ENCODE data around the gene CLRN1. TPM values are rescaled to one million over a fixed set of nuclear protein-coding genes. Genes with fewer than 3 reads are reported as not detected.

The CLRN1 gene
- total RNA-seq, 2 donors from 2014 or later, result not detected

GRCh38 chr3:150960708-150961684, 11.5 kb downstream of the CLRN1 start:
- no peak for TF ChIP-seq CTCF (IDR thresholded peaks at IDR 0.05)
- no peaks in the 10 kb centered on the region for H3K36me3 ChIP-seq

GRCh38 chr3:150958683-150959082, 13.8 kb downstream of the CLRN1 start:
- Histone ChIP-seq H3K9ac (ENCODE audit: low read depth in 2 of 2, low read length in 2 of 2) (no peak overlapping the region), H3K27me3 (no peaks in the 10 kb centered on the region), H3K4me3 (no peak overlapping the region), H3K36me3 (no peaks in the 10 kb centered on the region), H3K9me3 (no peaks in the 10 kb centered on the region), H3K4me1 (no peaks in the 10 kb centered on the region), H3K27ac (no peak overlapping the region)
- intact Hi-C loops (cut with DNase I), result no loop called here
- TF ChIP-seq CTCF (IDR thresholded peaks at IDR 0.05), result no peak
- no peak for DNase-seq

More at GRCh38 chr3:150960708-150961684, 11.5 kb downstream of the CLRN1 start:
- Histone ChIP-seq H3K4me1 (no peaks in the 10 kb centered on the region), H3K9ac (ENCODE audit: low read depth in 2 of 2, low read length in 2 of 2) (no peak overlapping the region), H3K27ac (no peak overlapping the region), H3K4me3 (no peak overlapping the region), H3K9me3 (no peaks in the 10 kb centered on the region), H3K27me3 (no peaks in the 10 kb centered on the region)
- DNase-seq, result no peak
- intact Hi-C loops (cut with DNase I), result no loop called here

- no peak overlapping the region for H3K27ac ChIP-seq
- H3K27me3 ChIP-seq, result no peaks in the 10 kb centered on the region
- H3K4me1 ChIP-seq, result no peaks in the 10 kb centered on the region
- H3K36me3 ChIP-seq, result no peaks in the 10 kb centered on the region
- DNase-seq, result no peak
- H3K9me3 ChIP-seq, result no peaks in the 10 kb centered on the region
- TF ChIP-seq CTCF (IDR thresholded peaks at IDR 0.05), result no peak
- intact Hi-C loops (cut with DNase I), result no loop called here
- H3K9ac ChIP-seq (ENCODE audit: low read depth in 2 of 2, low read length in 2 of 2), result no peak overlapping the region
- no peak overlapping the region for H3K4me3 ChIP-seq
These were observed 16.2 kb downstream of the CLRN1 start for GRCh38 chr3:150956376-150956775.

- Histone ChIP-seq H3K4me1 (no peaks in the 10 kb centered on the region), H3K9me3 (no peaks in the 10 kb centered on the region), H3K27ac (no peak overlapping the region), H3K4me3 (no peak overlapping the region), H3K36me3 (no peaks in the 10 kb centered on the region), H3K9ac (ENCODE audit: low read depth in 2 of 2, low read length in 2 of 2) (no peak overlapping the region), H3K27me3 (no peaks in the 10 kb centered on the region)
- DNase-seq, result no peak
- intact Hi-C loops (cut with DNase I), result no loop called here
- no peak for TF ChIP-seq CTCF (IDR thresholded peaks at IDR 0.05)
These were observed 20.6 kb downstream of the CLRN1 start for GRCh38 chr3:150951923-150952322.

GRCh38 chr3:150945226-150946032, 27.1 kb downstream of the CLRN1 start:
- no peaks in the 10 kb centered on the region for H3K4me1 ChIP-seq
- no peak for TF ChIP-seq CTCF (IDR thresholded peaks at IDR 0.05)
- H3K36me3 ChIP-seq, result no peaks in the 10 kb centered on the region
- no peaks in the 10 kb centered on the region for H3K9me3 ChIP-seq
- intact Hi-C loops (cut with DNase I), result no loop called here
- no peak overlapping the region for H3K9ac ChIP-seq (ENCODE audit: low read depth in 2 of 2, low read length in 2 of 2)
- peaks cover 5% of the 10 kb centered on the region for H3K27me3 ChIP-seq
- H3K4me3 ChIP-seq, result no peak overlapping the region
- H3K27ac ChIP-seq, result no peak overlapping the region
- DNase-seq, result no peak
